ENCODE data around the gene ENOX2. TPM values are rescaled to one million over a fixed set of nuclear protein-coding genes. Genes with fewer than 3 reads are reported as not detected.
A peak's percentile ranks its signal among the peaks of the same experiment; 100 is the strongest.

ENOX2 gene
- total and polyA plus RNA-seq, 12 donors: 3.4 to 31.7 (median 18.9) TPM

- TF ChIP-seq POLR2A (IDR thresholded peaks at IDR 0.05): no peak
- TF ChIP-seq, protein P1, sequence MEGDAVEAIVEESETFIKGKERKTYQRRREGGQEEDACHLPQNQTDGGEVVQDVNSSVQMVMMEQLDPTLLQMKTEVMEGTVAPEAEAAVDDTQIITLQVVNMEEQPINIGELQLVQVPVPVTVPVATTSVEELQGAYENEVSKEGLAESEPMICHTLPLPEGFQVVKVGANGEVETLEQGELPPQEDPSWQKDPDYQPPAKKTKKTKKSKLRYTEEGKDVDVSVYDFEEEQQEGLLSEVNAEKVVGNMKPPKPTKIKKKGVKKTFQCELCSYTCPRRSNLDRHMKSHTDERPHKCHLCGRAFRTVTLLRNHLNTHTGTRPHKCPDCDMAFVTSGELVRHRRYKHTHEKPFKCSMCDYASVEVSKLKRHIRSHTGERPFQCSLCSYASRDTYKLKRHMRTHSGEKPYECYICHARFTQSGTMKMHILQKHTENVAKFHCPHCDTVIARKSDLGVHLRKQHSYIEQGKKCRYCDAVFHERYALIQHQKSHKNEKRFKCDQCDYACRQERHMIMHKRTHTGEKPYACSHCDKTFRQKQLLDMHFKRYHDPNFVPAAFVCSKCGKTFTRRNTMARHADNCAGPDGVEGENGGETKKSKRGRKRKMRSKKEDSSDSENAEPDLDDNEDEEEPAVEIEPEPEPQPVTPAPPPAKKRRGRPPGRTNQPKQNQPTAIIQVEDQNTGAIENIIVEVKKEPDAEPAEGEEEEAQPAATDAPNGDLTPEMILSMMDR (IDR thresholded peaks at IDR 0.05): no peak
- H3K27ac ChIP-seq: no peak overlapping the region
- intact Hi-C loops (cut with DNase I): no loop called here
- no peak overlapping the region for H3K4me3 ChIP-seq
- H3K4me1 ChIP-seq (replicated peaks in 1 of 2): no peaks in the 10 kb centered on the region
- H3K9me3 ChIP-seq (replicated peaks in 1 of 3): no peaks in the 10 kb centered on the region
- no peaks in the 10 kb centered on the region for H3K36me3 ChIP-seq (replicated peaks in 1 of 2)
- 69 to 89% (median 80%) methylated on average over 2 of the region's 2 CpGs for WGBS, 4 donors
- no peak for DNase-seq
- no peaks in the 10 kb centered on the region for H3K27me3 ChIP-seq
Measured at GRCh38 chrX:130879869-130880268, 23.1 kb downstream of the ENOX2 start.

DNA sequence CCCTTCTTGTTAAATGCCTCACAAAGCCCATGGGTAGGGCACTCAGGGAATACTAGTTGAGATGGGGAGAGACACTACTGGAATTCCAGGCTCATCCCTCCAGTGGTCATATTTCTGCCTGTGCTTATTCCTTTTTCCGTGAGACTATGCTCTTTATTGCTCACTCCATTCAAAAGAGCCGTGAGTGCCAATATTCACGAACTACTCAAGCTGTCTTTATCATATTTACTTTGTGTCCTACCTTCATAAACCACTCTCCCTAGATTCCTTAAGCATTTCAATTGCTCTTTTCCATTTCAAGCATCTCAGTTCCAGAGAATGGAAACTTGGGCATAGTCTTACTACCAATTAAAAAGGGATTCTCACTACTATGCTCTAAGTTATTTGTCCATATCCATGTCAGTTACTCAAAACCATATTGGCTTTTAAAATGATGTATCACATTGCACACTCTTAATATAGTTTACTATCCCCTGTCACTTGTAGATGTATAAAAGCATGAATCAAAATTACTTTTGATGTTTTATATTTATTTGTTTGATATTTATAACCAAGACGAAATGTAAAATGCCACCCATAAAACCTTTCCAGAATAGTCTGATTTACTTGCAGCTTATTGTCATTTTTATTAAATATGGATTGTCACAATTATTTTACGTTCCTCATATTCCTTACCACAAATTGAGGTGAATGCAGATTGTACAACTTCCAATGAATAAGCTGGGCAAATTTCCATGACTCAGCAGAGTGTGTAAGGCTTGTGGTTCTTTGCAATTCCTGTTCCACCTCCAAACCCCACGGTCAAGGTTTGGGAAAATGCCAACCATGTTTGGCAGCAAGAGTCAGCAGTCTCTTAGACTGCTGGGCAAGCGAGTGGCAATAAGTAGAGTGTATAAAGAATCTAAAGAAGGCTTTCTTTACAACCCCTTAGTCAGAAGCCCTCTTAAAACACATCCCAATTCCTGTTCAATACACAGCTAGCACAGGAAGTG lies 24.4 kb downstream of the ENOX2 start:
- DNase-seq: peak; percentile 64 to 78 (median 72)
- Histone ChIP-seq H3K27me3 (no peaks in the 10 kb centered on the region), H3K27ac (no peak overlapping the region), H3K9me3 (replicated peaks in 1 of 3) (no peaks in the 10 kb centered on the region), H3K4me3 (no peak overlapping the region), H3K4me1 (replicated peaks in 1 of 2) (no peaks in the 10 kb centered on the region), H3K36me3 (replicated peaks in 1 of 2) (no peaks in the 10 kb centered on the region)
- 50 to 67% (median 60%) methylated on average over 7 of the region's 7 CpGs for WGBS, 4 donors
- no peak for TF ChIP-seq POLR2A (IDR thresholded peaks at IDR 0.05)
- TF ChIP-seq, protein P1 (IDR thresholded peaks at IDR 0.05): no peak
- intact Hi-C loops (cut with DNase I): no loop called here

DNA sequence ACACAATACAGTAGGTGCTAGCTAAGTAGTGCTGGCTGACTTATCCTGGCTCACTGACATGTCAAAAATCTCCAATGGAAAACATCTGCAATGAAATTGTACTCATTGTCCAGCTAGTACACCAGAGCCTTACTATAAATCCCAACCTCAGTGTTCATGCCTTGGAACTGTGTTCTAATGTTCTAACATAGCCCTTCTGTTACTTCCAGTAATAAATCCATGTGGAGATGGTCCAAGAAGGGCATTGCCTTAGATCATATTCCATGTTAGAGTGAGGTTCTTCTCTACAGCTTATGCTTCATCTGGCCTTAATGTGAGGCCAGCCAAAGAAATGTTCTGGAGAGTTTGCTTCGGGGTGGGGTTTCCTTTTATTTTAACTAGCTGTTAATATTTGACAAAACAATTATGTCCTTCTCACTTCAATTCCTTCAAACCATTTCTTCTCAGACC lies 25.1 kb downstream of the ENOX2 start:
- no peak for TF ChIP-seq POLR2A (IDR thresholded peaks at IDR 0.05)
- TF ChIP-seq, protein P1 (IDR thresholded peaks at IDR 0.05): no peak
- Histone ChIP-seq H3K27ac (no peak overlapping the region), H3K27me3 (no peaks in the 10 kb centered on the region), H3K4me1 (replicated peaks in 1 of 2) (no peaks in the 10 kb centered on the region), H3K9me3 (replicated peaks in 1 of 3) (no peaks in the 10 kb centered on the region), H3K36me3 (replicated peaks in 1 of 2) (no peaks in the 10 kb centered on the region), H3K4me3 (no peak overlapping the region)
- 63 to 97% (median 71%) methylated on average over 1 of the region's 1 CpG for WGBS, 4 donors
- DNase-seq: no peak
- intact Hi-C loops (cut with DNase I): no loop called here

GRCh38 chrX:130876226-130876625 lies 26.8 kb downstream of the ENOX2 start:
- Histone ChIP-seq H3K4me3 (no peak overlapping the region), H3K27me3 (no peaks in the 10 kb centered on the region)
- intact Hi-C loops (cut with DNase I): no loop called here

More at GRCh38 chrX:130876226-130876625, 26.8 kb downstream of the ENOX2 start:
- TF ChIP-seq, protein P1 (IDR thresholded peaks at IDR 0.05): no peak
- TF ChIP-seq POLR2A (IDR thresholded peaks at IDR 0.05): no peak
- Histone ChIP-seq H3K36me3 (replicated peaks in 1 of 2) (no peaks in the 10 kb centered on the region), H3K9me3 (replicated peaks in 1 of 3) (no peaks in the 10 kb centered on the region), H3K27ac (no peak overlapping the region), H3K4me1 (replicated peaks in 1 of 2) (no peaks in the 10 kb centered on the region)
- DNase-seq: no peak

All from adrenal gland (tissue), 12 donors.